T follicular helper cell (primary cell): Measurements from ENCODE around the gene TRAPPC10.
A peak's percentile ranks its signal among the peaks of the same experiment; 100 is the strongest.

Experiments used
- DNase-seq: peaks from one replicate; pipeline ENCODE4 v3.0.0-alpha.2; 2020; ENCODE audit warnings: low read depth

The TRAPPC10 gene

GRCh38 chr21:44039828-44040227 is 27.7 kb downstream of the TRAPPC10 start:
- no peak for DNase-seq

- no peak for DNase-seq
These were observed 31.5 kb downstream of the TRAPPC10 start for GRCh38 chr21:44043613-44044012.

- no peak for DNase-seq
These were observed 34.6 kb downstream of the TRAPPC10 start for GRCh38 chr21:44046734-44047133.

GRCh38 chr21:44047996-44048560 is 36.0 kb downstream of the TRAPPC10 start:
- DNase-seq, result no peak

- no peak for DNase-seq
These were observed 37.1 kb downstream of the TRAPPC10 start for GRCh38 chr21:44049182-44049581.

GRCh38 chr21:44049606-44050005 is 37.5 kb downstream of the TRAPPC10 start:
- DNase-seq, result no peak

GRCh38 chr21:44050276-44050675 is 38.2 kb downstream of the TRAPPC10 start:
- no peak for DNase-seq

- no peak for DNase-seq
These were observed 39.4 kb downstream of the TRAPPC10 start for GRCh38 chr21:44051462-44051941.

- DNase-seq, result no peak
These were observed 40.1 kb downstream of the TRAPPC10 start for GRCh38 chr21:44052071-44052829.

- no peak for DNase-seq
These were observed 40.7 kb downstream of the TRAPPC10 start for GRCh38 chr21:44052830-44053226.

- DNase-seq, result no peak
These were observed 41.5 kb downstream of the TRAPPC10 start for GRCh38 chr21:44053567-44053966.

GRCh38 chr21:44054710-44055109 is 42.6 kb downstream of the TRAPPC10 start:
- DNase-seq, result no peak

- DNase-seq, result no peak
These were observed 44.9 kb downstream of the TRAPPC10 start for GRCh38 chr21:44057055-44057454.

- peak; percentile 33 for DNase-seq
These were observed 46.0 kb downstream of the TRAPPC10 start for GRCh38 chr21:44057960-44058651.

GRCh38 chr21:44058652-44058964 is 46.5 kb downstream of the TRAPPC10 start:
- DNase-seq, result no peak

GRCh38 chr21:44058981-44059380 is 46.9 kb downstream of the TRAPPC10 start:
- no peak for DNase-seq

GRCh38 chr21:44059710-44060109 is 47.6 kb downstream of the TRAPPC10 start:
- no peak for DNase-seq

GRCh38 chr21:44062380-44062779 is 50.3 kb downstream of the TRAPPC10 start:
- DNase-seq, result no peak

GRCh38 chr21:44063151-44063912 is 51.2 kb downstream of the TRAPPC10 start:
- DNase-seq, result no peak

- DNase-seq, result no peak
These were observed 52.8 kb downstream of the TRAPPC10 start for GRCh38 chr21:44064852-44065403.

- DNase-seq, result peak; percentile 84
These were observed 53.3 kb downstream of the TRAPPC10 start for GRCh38 chr21:44065428-44065827.

GRCh38 chr21:44066116-44066515 is 54.0 kb downstream of the TRAPPC10 start:
- DNase-seq, result no peak
